Neural progenitor cell (in vitro differentiated cells): ENCODE data around the gene SHOC2. TPM values are rescaled to one million over a fixed set of nuclear protein-coding genes. Genes with fewer than 3 reads are reported as not detected.

ENCODE experiments used
- DNase-seq: peaks from one replicate; pipeline ENCODE4 v3.0.0-alpha.2; 2016; ENCODE audit warnings: low spot score
- H2AFZ ChIP-seq: fragments of 200-600 bp; sonication (generic); replicated peaks from 2 replicates; pipeline ENCODE4 v1.6.1; 2016; ENCODE audit warnings: antibody characterized with exemption
- H3F3A ChIP-seq: fragments of 200-600 bp; sonication (generic); 2 replicates; pipeline ENCODE4 v1.6.1; 2016; ENCODE audit warnings: antibody characterized with exemption, low read depth
- H3K27ac ChIP-seq: fragments of 200-600 bp; sonication (generic); 2 replicates; pipeline ENCODE4 v1.5.1; 2016; ENCODE audit warnings: mild to moderate bottlenecking
- H3K27me3 ChIP-seq: fragments of 200-600 bp; sonication (generic); 2 replicates; pipeline ENCODE4 v1.6.1; 2016; ENCODE audit warnings: mild to moderate bottlenecking, moderate library complexity
- H3K36me3 ChIP-seq: fragments of 200-600 bp; sonication (generic); 2 replicates; pipeline ENCODE4 v1.5.1; 2016
- H3K4me1 ChIP-seq: fragments of 200-600 bp; sonication (generic); 2 replicates; pipeline ENCODE4 v1.6.1; 2016; ENCODE audit warnings: mixed run types
- H3K4me2 ChIP-seq: fragments of 200-600 bp; sonication (generic); 2 replicates; pipeline ENCODE4 v1.6.1; 2016
- H3K4me3 ChIP-seq: fragments of 200-600 bp; sonication (generic); 2 replicates; pipeline ENCODE4 v1.5.1; 2016
- H3K79me2 ChIP-seq: fragments of 200-600 bp; sonication (generic); 2 replicates; pipeline ENCODE4 v1.6.1; 2016; ENCODE audit warnings: low read depth
- H3K9ac ChIP-seq: fragments of 200-600 bp; sonication (generic); 2 replicates; pipeline ENCODE4 v1.6.1; 2016
- H3K9me3 ChIP-seq: fragments of 200-600 bp; sonication (generic); 2 replicates; pipeline ENCODE4 v1.5.1; 2016; ENCODE audit warnings: low read depth
- H4K20me1 ChIP-seq: fragments of 200-600 bp; sonication (generic); 2 replicates; pipeline ENCODE4 v1.6.1; 2016; ENCODE audit warnings: low read depth
- H3K27ac Mint-ChIP-seq: 3 replicates; pipeline ENCODE4 v1.8.0; 2021; ENCODE audit warnings: mixed read lengths
- H3K27me3 Mint-ChIP-seq: 2 replicates; pipeline ENCODE4 v1.8.0; 2022; ENCODE audit warnings: low read depth, mild to moderate bottlenecking, inconsistent platforms, moderate library complexity, mixed read lengths; ENCODE audit not compliant: insufficient read depth
- H3K36me3 Mint-ChIP-seq: 3 replicates; pipeline ENCODE4 v1.8.0; 2021; ENCODE audit warnings: mixed read lengths
- H3K4me1 Mint-ChIP-seq: 3 replicates; pipeline ENCODE4 v1.8.0; 2021; ENCODE audit warnings: mixed read lengths
- H3K4me3 Mint-ChIP-seq: 3 replicates; pipeline ENCODE4 v1.8.0; 2021; ENCODE audit warnings: mild to moderate bottlenecking, moderate library complexity, mixed read lengths
- H3K9me3 Mint-ChIP-seq: 3 replicates; pipeline ENCODE4 v1.8.0; 2020; ENCODE audit warnings: mixed read lengths
- CTCF ChIP-seq: fragments of 200-600 bp; sonication (generic); IDR thresholded peaks from 2 replicates; pipeline ENCODE4 v1.5.1; 2017; ENCODE audit warnings: antibody characterized with exemption, mild to moderate bottlenecking
- EZH2 ChIP-seq: fragments of 200-600 bp; sonication (generic); IDR thresholded peaks from 2 replicates; pipeline ENCODE4 v1.6.1; 2017; ENCODE audit warnings: antibody characterized with exemption, mild to moderate bottlenecking, moderate library complexity
- EZH2phosphoT487 ChIP-seq: fragments of 200-600 bp; sonication (generic); IDR thresholded peaks from 2 replicates; pipeline ENCODE4 v1.6.1; 2017; ENCODE audit warnings: antibody characterized with exemption
- total RNA-seq: library from RNA; depleted of rRNA; stranded (reverse); fragments of >200 nt; gene quantifications from 2 replicates; pipeline ENCODE4 v1.2.3, GENCODE V29; 2015; ENCODE audit warnings: low replicate concordance

The SHOC2 gene
- total RNA-seq, 1 donor from 2014 or later: 54.9 TPM

GRCh38 chr10:110931769-110932381, 12.5 kb downstream of the SHOC2 start:
- Mint-ChIP-seq H3K4me1 (no peaks in the 10 kb centered on the region), H3K36me3 (peaks cover 8% of the 10 kb centered on the region), H3K9me3 (no peaks in the 10 kb centered on the region), H3K4me3 (no peak overlapping the region), H3K27ac (no peak overlapping the region), H3K27me3 (no peaks in the 10 kb centered on the region)
- Histone ChIP-seq H3K27ac (no peak overlapping the region), H3K79me2 (peaks cover 100% of the 10 kb centered on the region), H3K36me3 (no peaks in the 10 kb centered on the region), H2AFZ (no peak overlapping the region), H4K20me1 (peaks cover 73% of the 10 kb centered on the region), H3K4me2 (no peak overlapping the region), H3K4me3 (no peak overlapping the region), H3K27me3 (no peaks in the 10 kb centered on the region), H3K4me1 (peaks cover 7% of the 10 kb centered on the region), H3F3A (no peaks in the 10 kb centered on the region), H3K9me3 (no peaks in the 10 kb centered on the region), H3K9ac (no peak overlapping the region)
- DNase-seq: no peak
- TF ChIP-seq CTCF (no peak), EZH2phosphoT487 (no peak), EZH2 (no peak)

- no peak for TF ChIP-seq EZH2phosphoT487
- TF ChIP-seq EZH2: no peak
- TF ChIP-seq CTCF: no peak
- H2AFZ ChIP-seq: no peak overlapping the region
- H3K27me3 ChIP-seq: no peaks in the 10 kb centered on the region
- no peaks in the 10 kb centered on the region for H3K9me3 ChIP-seq
- no peak overlapping the region for H3K4me3 ChIP-seq
- H3K4me1 Mint-ChIP-seq: no peaks in the 10 kb centered on the region
- peaks cover 7% of the 10 kb centered on the region for H3K4me1 ChIP-seq
- no peak for DNase-seq
- H3K36me3 Mint-ChIP-seq: peaks cover 12% of the 10 kb centered on the region
- no peak overlapping the region for H3K9ac ChIP-seq
- no peaks in the 10 kb centered on the region for H3F3A ChIP-seq
- H3K79me2 ChIP-seq: peaks cover 100% of the 10 kb centered on the region
- H3K4me3 Mint-ChIP-seq: no peak overlapping the region
- no peak overlapping the region for H3K27ac Mint-ChIP-seq
- no peak overlapping the region for H3K27ac ChIP-seq
- no peaks in the 10 kb centered on the region for H3K9me3 Mint-ChIP-seq
- no peaks in the 10 kb centered on the region for H3K36me3 ChIP-seq
- H3K27me3 Mint-ChIP-seq: no peaks in the 10 kb centered on the region
- no peak overlapping the region for H3K4me2 ChIP-seq
- peaks cover 71% of the 10 kb centered on the region for H4K20me1 ChIP-seq
Measured at GRCh38 chr10:110932505-110933180, 13.2 kb downstream of the SHOC2 start.

DNA sequence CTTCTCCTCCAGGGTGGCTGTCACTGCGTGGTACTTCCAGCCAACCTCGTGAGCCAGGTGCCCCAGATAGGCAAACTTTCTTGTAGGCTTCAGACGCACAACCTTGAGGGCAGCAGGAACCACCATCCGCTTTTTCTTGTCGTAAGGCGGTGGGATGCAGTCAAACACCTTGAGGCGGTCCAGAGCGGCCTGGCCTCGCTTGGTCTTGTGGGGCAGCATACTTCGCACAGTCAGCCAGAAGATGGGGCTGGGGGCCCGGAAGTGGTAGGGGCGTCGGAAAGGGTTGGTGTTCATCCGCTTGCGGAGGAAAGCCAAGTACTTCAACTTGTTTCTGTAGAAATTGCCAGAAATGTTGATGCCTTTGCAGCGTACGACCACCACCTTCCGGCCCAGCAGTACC, 17.4 kb downstream of the SHOC2 start:
- peaks cover 100% of the 10 kb centered on the region for H3K79me2 ChIP-seq
- H3K4me3 ChIP-seq: no peak overlapping the region
- Mint-ChIP-seq H3K27ac (no peak overlapping the region), H3K4me1 (no peaks in the 10 kb centered on the region), H3K9me3 (peaks cover 5% of the 10 kb centered on the region), H3K36me3 (peaks cover 23% of the 10 kb centered on the region), H3K27me3 (no peaks in the 10 kb centered on the region), H3K4me3 (no peak overlapping the region)
- H3K4me2 ChIP-seq: no peak overlapping the region
- no peak overlapping the region for H3K9ac ChIP-seq
- peaks cover 46% of the 10 kb centered on the region for H4K20me1 ChIP-seq
- no peaks in the 10 kb centered on the region for H3K4me1 ChIP-seq
- no peak overlapping the region for H3K27ac ChIP-seq
- TF ChIP-seq EZH2phosphoT487: no peak
- no peak for TF ChIP-seq CTCF
- TF ChIP-seq EZH2: no peak
- no peak overlapping the region for H2AFZ ChIP-seq
- no peaks in the 10 kb centered on the region for H3K9me3 ChIP-seq
- H3K27me3 ChIP-seq: no peaks in the 10 kb centered on the region
- H3K36me3 ChIP-seq: no peaks in the 10 kb centered on the region
- no peaks in the 10 kb centered on the region for H3F3A ChIP-seq
- no peak for DNase-seq
